Natural killer cell (primary cell): ENCODE data around the gene KRTAP10-9. TPM values are rescaled to one million over a fixed set of nuclear protein-coding genes. Genes with fewer than 3 reads are reported as not detected.
A peak's percentile ranks its signal among the peaks of the same experiment; 100 is the strongest.

Experiments
- ATAC-seq, 3 donors: fragments of 150-1000 bp in 2 of 3; fragments of 200-7000 bp in 1 of 3; cut with Tn5 transposase; 1 replicate in 1 of 3; 2 replicates in 2 of 3; pipeline ENCODE4 v1.10.0; 2021; ENCODE audit warnings: mild to moderate bottlenecking in 2 of 3, moderate library complexity in 2 of 3
- DNase-seq, 2 donors: peaks; one replicate each; pipeline versions ENCODE4 v3.0.0 to v3.0.0-alpha.2; 2013 to 2021; ENCODE audit warnings: mixed read lengths in 1 of 2
- H3K27ac ChIP-seq: one replicate; pipeline ENCODE4 v1.5.1; 2013; ENCODE audit warnings: mild to moderate bottlenecking, low read length
- H3K27me3 ChIP-seq: one replicate; pipeline ENCODE4 v1.6.1; 2013; ENCODE audit warnings: low read length; ENCODE audit not compliant: control insufficient read depth, insufficient read depth
- H3K36me3 ChIP-seq: one replicate; pipeline ENCODE4 v1.6.1; 2013; ENCODE audit warnings: low read length; ENCODE audit not compliant: control insufficient read depth, insufficient read depth
- H3K4me1 ChIP-seq: one replicate; pipeline ENCODE4 v1.6.1; 2013; ENCODE audit warnings: low read length; ENCODE audit not compliant: control insufficient read depth, insufficient read depth
- H3K4me3 ChIP-seq: one replicate; pipeline ENCODE4 v1.5.1; 2013; ENCODE audit warnings: low read length
- H3K9me3 ChIP-seq: one replicate; pipeline ENCODE4 v1.6.1; 2013; ENCODE audit warnings: low read length; ENCODE audit not compliant: control insufficient read depth, insufficient read depth
- H3K27ac Mint-ChIP-seq, 2 donors: one replicate each; pipeline ENCODE4 v1.8.0; 2022; ENCODE audit warnings: mild to moderate bottlenecking in 2 of 2, mixed read lengths in 2 of 2, moderate library complexity in 1 of 2
- H3K27me3 Mint-ChIP-seq, 2 donors: one replicate each; pipeline ENCODE4 v1.8.0; 2022; ENCODE audit warnings: low read depth in 2 of 2, mixed read lengths in 2 of 2
- H3K36me3 Mint-ChIP-seq: one replicate; pipeline ENCODE4 v1.8.0; 2022; ENCODE audit warnings: mixed read lengths
- H3K4me1 Mint-ChIP-seq, 2 donors: one replicate each; pipeline ENCODE4 v1.8.0; 2022; ENCODE audit warnings: mixed read lengths in 2 of 2
- H3K4me3 Mint-ChIP-seq: one replicate; pipeline ENCODE4 v1.8.0; 2022; ENCODE audit warnings: mild to moderate bottlenecking, moderate library complexity, mixed read lengths
- H3K9me3 Mint-ChIP-seq, 2 donors: one replicate each; pipeline ENCODE4 v1.8.0; 2022; ENCODE audit warnings: mixed read lengths in 2 of 2
- WGBS: methylation state at CpG from one replicate; pipeline ENCODE4 v1.1.7; 2013; ENCODE audit warnings: missing lambda C conversion rate; ENCODE audit not compliant: insufficient coverage; 5-methylcytosine and 5-hydroxymethylcytosine counted together
- intact Hi-C: fragments of 100-400 bp; cut with micrococcal nuclease; formaldehyde crosslinking; loops from one replicate; pipeline ENCODE4 v1.14.2; 2022
- total RNA-seq, 4 donors: library from RNA; stranded (reverse); fragments of 120-200 nt in 1 of 4; gene quantifications; one replicate each; pipeline versions ENCODE4 v1.2.3 to v1.2.4, GENCODE V29; 2013 to 2022
- TF ChIP-seq, protein P1 (sequence below): fragments of 200-600 bp; IDR thresholded peaks from one replicate; pipeline ENCODE4 v1.8.0; 2022; ENCODE audit warnings: antibody characterized with exemption

The KRTAP10-9 gene
- total RNA-seq, 3 donors from 2014 or later (not counting 1 experiment from before 2014, with no cell fraction given): not detected

DNA sequence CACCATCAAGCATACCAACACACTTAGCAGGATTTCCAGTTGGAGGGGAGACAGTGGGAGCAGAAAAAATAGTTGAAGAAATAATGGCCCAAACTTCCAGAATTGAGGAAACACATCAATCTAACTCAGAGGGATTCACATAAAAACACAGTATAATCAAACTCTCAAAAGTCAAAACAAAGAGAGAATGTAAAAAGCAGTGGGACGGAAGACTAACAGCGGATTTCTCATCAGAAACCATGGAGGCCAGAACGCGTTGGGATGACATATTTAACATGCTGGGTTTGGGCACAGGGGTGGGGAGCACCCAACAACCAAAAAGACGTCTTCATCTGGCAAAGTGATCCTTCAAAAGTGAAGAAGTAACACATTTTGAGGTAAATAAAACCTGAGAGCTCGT, 7.0 kb upstream of the KRTAP10-9 start:
- Mint-ChIP-seq H3K36me3 (peaks cover 40% of the 10 kb centered on the region), H3K4me3 (no peak overlapping the region), H3K4me1 (peaks cover 34 to 47% of the 10 kb centered on the region in 2 donors), H3K9me3 (peaks cover 13 to 34% of the 10 kb centered on the region in 2 donors), H3K27me3 (no peaks in the 10 kb centered on the region), H3K27ac (peak overlapping the region; percentile 88 to 95)
- 96% methylated on average over 6 of the region's 6 CpGs for WGBS
- no peak for DNase-seq
- H3K9me3 ChIP-seq: peaks cover 11% of the 10 kb centered on the region
- TF ChIP-seq, protein P1, sequence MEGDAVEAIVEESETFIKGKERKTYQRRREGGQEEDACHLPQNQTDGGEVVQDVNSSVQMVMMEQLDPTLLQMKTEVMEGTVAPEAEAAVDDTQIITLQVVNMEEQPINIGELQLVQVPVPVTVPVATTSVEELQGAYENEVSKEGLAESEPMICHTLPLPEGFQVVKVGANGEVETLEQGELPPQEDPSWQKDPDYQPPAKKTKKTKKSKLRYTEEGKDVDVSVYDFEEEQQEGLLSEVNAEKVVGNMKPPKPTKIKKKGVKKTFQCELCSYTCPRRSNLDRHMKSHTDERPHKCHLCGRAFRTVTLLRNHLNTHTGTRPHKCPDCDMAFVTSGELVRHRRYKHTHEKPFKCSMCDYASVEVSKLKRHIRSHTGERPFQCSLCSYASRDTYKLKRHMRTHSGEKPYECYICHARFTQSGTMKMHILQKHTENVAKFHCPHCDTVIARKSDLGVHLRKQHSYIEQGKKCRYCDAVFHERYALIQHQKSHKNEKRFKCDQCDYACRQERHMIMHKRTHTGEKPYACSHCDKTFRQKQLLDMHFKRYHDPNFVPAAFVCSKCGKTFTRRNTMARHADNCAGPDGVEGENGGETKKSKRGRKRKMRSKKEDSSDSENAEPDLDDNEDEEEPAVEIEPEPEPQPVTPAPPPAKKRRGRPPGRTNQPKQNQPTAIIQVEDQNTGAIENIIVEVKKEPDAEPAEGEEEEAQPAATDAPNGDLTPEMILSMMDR: no peak
- intact Hi-C loops: loop anchor here (2.0 to 10.0 kb wide), 2 partner anchors 37 to 95 kb away; partner anchors contain the start of genes KRTAP12-3 and TSPEAR
- no peak overlapping the region for H3K4me3 ChIP-seq
- H3K36me3 ChIP-seq: no peaks in the 10 kb centered on the region
- H3K27ac ChIP-seq: peak overlapping the region; percentile 21
- ATAC-seq: no peak
- H3K27me3 ChIP-seq: no peaks in the 10 kb centered on the region
- peaks cover 22% of the 10 kb centered on the region for H3K4me1 ChIP-seq

DNA sequence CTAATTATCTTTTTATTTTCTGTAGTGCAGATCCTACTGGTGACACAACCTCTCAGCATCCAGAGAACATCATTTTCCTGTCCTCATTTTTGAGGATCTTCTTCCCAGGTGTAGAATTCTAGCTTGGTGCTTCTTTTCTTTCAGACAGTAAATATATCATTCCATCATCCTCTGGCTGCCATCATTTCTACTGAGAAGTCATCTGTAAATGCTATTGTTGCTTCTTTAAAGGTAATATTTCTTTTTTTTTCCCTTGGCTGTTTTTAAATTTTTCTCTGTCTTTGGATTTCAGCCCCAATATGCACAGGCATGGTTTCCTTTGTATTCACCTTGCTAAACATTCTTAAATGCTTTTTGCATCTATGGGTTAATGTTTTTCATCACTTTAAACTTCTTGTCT, 3.3 kb upstream of the KRTAP10-9 start:
- H3K36me3 ChIP-seq: no peaks in the 10 kb centered on the region
- DNase-seq: no peak
- peaks cover 11% of the 10 kb centered on the region for H3K9me3 ChIP-seq
- H3K27me3 ChIP-seq: no peaks in the 10 kb centered on the region
- H3K27ac ChIP-seq: no peak overlapping the region
- intact Hi-C loops: loop anchor here (10.0 kb wide), 1 partner anchor 91 kb away; the partner anchor contains the start of gene TSPEAR
- no peak overlapping the region for H3K4me3 ChIP-seq
- peaks cover 0 to 3% of the 10 kb centered on the region in 2 donors for H3K27me3 Mint-ChIP-seq
- H3K36me3 Mint-ChIP-seq: peaks cover 40% of the 10 kb centered on the region
- H3K27ac Mint-ChIP-seq: peak overlapping the region in 1 of 2 donors; percentile 14
- TF ChIP-seq, protein P1: no peak
- peaks cover 43% of the 10 kb centered on the region for H3K4me1 ChIP-seq
- no peak for ATAC-seq
- H3K4me1 Mint-ChIP-seq: peaks cover 43 to 60% of the 10 kb centered on the region in 2 donors
- no peak overlapping the region for H3K4me3 Mint-ChIP-seq
- peaks cover 13 to 34% of the 10 kb centered on the region in 2 donors for H3K9me3 Mint-ChIP-seq

DNA sequence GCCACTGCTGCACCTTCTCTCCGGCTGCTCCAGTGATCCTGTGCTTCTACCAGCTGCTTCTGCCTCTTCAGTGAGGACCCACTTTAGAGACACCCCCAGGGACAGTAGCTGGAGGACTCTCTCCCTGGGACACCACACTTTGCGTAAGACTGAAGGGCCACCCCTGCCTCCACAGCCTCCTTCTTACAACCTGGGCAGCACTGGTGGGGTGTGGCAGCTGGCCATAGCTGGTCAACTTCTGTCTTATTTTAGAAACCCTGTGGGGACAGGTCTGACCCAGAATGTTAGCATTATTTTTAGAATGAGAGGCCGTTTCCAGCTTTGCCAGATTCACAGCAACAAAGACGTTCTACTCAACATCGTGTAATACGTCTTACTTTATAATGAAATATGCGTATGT, 1.1 kb upstream of the KRTAP10-9 start:
- H3K9me3 Mint-ChIP-seq: peaks cover 11 to 19% of the 10 kb centered on the region in 2 donors
- peak overlapping the region; percentile 71 for H3K4me3 Mint-ChIP-seq

More for the DNA sequence above, 1.1 kb upstream of the KRTAP10-9 start:
- H3K4me3 ChIP-seq: no peak overlapping the region
- peak overlapping the region; percentile 1 for H3K27ac ChIP-seq
- DNase-seq (no peak), ATAC-seq (peak in 1 of 3 donors; percentile 18)
- no peaks in the 10 kb centered on the region for H3K27me3 ChIP-seq
- Mint-ChIP-seq H3K27ac (peak overlapping the region; percentile 74 to 86), H3K4me1 (peaks cover 40 to 58% of the 10 kb centered on the region in 2 donors), H3K36me3 (peaks cover 29% of the 10 kb centered on the region), H3K27me3 (peaks cover 0 to 3% of the 10 kb centered on the region in 2 donors)
- H3K36me3 ChIP-seq: no peaks in the 10 kb centered on the region
- TF ChIP-seq, protein P1: no peak
- H3K4me1 ChIP-seq: peaks cover 56% of the 10 kb centered on the region
- H3K9me3 ChIP-seq: peaks cover 20% of the 10 kb centered on the region
- intact Hi-C loops: loop anchor here (2.0 to 10.0 kb wide), 2 partner anchors 33 to 89 kb away; partner anchors contain the start of gene TSPEAR
- WGBS: 92% methylated on average over 4 of the region's 7 CpGs
